Activated CD4-positive, alpha-beta T cell treated with anti-CD3 and anti-CD28 coated beads, Interleukin-2, Interleukin-4, amounts not matched to agents 100 ng/mL and 50 ng/mL, durations not matched to agents 16 hours and 8 hours (primary cell): ENCODE results near the gene PFKFB4.

Source experiments
- DNase-seq: peaks from one replicate; pipeline ENCODE4 v3.0.0-alpha.2; 2020; ENCODE audit warnings: low spot score

PFKFB4 gene

DNA sequence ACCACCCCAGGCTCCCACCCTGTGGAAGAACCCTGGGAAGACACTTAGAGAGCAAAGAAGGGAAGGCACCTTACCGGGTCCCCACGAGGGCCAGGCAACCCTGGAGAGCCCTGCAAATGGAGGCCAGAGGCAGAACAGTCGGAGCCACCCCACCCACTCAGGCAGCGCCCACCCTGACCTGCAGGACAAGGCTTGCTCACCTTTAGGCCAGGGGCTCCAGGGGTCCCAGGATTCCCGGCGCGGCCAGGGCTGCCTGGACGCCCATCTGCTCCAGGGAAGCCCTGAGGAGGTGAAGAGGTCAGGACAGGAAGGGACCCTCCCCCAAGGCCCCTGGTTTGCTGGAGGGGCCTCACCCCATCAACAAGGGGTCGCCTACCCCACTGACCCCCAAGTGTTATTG lies 28.2 kb upstream of the PFKFB4 start:
- DNase-seq = no peak

DNA sequence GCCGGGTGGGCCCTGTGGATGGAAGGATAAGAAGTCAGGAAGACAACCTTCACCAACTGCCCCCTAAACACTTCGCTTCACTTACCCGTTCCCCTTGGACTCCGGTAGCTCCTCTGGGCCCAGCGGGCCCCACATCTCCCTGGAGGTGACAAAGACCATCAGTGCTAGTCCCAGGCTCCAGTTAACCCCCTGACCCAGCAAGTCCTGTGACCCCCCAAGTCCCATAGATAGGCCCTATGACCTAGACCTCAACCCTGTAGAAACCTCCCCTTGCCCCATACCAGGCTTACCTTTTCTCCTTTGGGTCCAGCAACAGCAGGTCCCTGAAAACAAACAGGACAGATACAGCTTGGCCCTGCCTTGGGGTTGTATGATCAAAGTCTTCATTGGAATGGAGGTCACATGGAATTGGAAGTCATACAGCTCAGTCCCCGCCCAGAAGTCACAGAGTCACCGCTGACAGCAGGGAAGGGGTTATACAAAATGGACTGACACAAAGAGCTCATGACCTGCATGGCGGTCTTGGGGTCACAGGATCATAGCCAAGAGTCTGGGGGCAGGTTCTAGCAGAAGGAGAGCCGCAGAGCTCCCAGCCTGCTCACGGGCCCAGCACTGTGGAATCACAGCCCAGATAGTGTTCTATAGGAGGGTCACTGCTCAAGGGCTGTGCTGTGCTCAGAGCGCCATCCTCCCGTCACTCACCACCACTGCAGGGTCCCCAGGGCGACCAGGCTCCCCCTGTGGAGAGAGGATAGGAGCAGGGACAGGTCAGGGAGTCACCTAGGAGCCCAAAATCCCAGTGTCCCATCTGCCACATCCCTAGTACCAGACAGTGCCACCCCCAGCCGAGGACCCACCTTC lies 25.2 kb upstream of the PFKFB4 start:
- DNase-seq = no peak

DNA sequence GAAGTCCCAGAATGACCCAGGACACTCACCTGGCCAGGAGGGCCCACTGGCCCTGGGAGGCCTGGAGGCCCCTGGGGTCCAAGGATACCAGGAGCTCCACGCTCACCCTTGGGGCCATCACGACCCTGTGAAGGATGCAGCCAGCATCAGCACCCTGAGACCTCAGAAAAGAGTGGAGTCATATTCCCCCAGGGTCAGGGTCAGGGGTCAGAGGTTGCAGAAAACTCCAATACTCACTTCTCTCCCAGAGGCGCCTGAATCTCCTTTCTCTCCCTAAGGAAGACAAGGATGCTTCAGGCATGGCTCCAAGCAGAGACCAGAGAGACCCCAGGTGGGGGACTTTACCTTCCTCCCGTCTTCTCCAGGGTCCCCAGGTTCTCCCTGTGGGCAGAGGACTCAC lies 20.0 kb upstream of the PFKFB4 start:
- DNase-seq = no peak

DNA sequence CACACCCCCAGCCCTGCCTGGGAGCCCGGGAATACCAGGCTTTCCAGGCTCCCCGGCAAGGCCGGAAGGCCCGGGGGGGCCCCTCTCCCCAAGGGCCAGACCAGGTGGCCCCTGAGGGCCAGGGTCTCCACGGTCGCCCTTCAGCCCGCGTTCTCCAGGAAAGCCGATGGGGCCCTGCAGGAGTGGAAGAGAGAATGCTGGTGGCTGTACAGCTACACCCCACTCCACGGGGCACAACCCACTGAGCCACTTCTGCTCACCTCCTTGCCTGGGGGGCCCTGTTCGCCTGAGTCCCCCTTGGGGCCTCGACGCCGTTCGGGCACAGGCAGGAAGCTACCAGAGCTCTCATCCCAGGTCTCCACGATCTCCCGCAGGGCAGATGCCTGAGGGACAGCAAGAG lies 18.8 kb upstream of the PFKFB4 start:
- no peak for DNase-seq

DNA sequence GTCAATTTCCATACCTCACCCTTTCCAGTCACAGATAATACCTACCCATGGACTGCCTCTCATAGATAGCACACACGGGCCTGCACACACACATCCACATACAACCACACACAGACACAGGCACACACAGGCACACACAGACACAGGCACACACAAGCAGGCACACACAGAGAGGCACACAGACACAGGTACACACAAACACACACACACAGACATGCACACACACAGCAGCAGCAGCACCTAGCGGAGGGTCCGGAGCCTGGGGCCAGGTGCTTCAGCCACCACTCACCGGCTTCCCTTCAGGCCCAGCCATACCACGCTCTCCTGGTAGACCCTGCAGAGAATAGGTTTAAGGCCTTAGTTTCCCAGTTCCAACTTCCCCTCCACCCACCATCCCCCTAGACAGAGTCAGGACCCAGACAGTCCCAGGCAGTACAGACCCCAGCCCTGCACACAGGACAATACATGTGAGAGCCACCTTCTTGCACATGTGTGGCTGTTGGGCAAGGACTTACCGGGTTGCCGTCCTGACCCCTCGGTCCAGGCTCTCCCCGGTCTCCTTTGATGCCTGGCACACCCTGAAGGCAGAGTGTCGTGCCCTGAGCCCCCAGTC lies 17.5 kb upstream of the PFKFB4 start:
- no peak for DNase-seq

DNA sequence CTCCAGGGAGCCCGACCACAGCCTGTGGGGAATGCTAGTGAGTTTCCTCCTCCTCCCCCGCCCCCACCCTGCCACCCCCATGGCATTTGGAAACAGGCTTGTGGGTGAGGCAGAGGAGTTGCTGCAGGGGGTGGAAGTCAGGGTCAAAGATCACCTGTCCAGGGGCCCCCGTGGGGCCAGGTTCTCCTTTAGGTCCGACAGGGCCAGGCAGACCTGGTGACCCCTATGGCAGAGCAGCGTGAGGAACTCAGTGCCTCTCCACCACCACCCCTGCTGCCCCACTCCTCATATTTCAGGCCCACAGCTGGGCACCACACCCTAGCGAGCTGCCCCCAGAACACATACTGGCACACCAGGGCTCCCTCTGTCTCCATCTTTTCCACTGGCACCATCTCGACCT lies 15.9 kb upstream of the PFKFB4 start:
- no peak for DNase-seq

DNA sequence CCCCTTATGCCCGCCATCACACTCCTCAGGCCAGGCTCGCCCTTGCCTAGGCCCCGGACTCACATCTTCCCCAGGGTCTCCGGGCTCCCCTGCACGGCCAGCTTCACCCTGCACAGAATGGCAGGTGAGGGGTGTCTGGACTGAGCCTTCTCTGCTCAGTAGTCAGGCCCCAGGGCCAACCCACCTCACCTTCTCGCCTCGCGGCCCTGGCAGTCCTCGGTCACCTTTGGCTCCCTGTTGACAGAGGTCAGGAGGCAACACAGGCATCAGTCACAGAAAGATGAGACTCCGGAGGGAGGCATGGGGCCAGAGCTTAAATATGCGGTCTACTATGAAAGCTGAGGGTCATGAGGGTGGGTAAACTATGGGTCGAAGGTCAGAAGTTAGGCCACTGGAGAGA lies 15.3 kb upstream of the PFKFB4 start:
- DNase-seq = no peak

DNA sequence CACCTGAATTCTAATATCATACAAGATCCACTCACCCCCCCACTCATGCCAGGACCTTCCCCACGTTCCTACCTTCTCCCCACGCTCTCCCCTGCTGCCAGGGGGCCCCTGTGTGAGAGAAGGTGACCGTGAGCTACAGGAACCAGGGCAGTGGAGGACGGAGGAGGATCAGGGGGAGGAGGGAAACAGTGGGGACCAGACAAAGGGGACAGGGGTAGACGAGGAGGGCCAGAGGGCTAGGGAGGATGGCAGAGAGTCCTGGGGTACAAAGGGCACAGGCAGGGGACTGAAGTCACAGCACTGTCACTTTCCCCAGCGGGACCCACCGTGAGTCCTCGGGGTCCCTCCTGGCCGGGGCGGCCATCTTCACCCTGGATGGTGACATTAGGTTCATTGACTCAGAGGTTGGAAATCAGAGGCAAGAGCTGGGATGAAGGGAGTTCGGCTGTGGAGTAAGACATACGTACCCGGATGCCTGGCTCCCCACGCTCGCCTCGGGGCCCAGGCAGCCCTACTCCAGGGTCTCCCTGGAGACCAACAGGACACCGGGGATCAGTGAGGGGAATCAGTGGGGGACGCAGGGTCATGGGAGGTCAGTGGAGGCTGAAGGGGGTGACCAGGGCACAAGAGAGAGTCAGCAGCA lies 13.3 kb upstream of the PFKFB4 start:
- no peak for DNase-seq

DNA sequence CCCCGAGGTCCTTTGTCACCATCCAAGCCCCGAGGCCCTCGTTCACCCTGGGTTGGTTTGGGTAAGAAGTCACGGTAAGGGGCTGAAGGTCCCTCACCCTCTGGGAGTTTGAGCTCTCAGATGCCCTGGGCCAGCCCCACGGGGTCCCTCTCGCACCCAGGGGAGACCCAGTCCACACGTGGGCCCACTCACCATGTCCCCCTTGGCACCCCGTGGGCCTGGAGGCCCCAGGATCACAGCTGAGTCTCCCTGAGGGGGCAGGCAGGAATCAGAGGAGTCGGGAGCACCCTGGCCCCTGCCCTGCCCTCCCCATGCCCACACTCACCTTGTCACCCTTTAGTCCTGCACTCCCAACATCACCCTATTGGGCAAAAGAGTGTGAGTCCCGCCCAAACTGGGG lies 12.8 kb upstream of the PFKFB4 start:
- no peak for DNase-seq

DNA sequence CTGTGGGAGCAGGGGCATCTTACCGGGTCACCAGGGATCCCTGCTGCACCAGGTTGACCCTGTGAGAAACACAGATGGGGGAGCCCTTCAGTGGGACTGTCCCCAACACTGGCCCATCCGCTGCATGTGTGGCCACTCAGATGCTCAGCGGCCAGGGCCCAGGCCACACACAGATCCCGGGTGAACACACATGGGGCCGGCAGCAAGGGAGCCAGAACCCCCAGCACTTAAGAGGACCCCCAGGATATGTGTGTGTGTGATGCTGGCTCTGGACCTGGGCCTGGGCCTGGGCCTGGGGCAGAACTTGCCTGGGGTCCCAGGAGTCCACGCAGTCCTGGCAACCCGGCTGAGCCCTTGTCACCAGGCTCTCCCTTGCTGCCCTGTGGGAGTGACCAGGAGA lies 11.9 kb upstream of the PFKFB4 start:
- no peak for DNase-seq

DNA sequence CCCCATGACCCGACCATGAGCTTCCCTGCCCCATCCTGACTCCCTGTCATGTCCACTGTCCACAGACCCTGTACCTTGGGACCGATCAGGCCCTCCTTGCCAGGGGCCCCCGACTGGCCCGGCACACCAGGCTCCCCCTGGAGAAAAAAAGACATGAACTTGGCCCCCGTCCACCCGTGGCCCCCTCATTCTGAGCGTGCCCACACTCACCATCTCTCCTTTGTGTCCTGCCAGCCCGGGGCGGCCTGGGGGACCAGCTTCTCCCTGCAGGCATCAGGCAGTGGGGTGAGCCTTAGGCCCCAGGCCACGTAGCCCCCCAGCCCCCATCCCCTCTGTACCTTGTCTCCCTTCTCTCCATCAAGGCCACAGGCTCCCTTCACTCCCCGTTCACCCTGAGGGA lies 10.9 kb upstream of the PFKFB4 start:
- DNase-seq = no peak

DNA sequence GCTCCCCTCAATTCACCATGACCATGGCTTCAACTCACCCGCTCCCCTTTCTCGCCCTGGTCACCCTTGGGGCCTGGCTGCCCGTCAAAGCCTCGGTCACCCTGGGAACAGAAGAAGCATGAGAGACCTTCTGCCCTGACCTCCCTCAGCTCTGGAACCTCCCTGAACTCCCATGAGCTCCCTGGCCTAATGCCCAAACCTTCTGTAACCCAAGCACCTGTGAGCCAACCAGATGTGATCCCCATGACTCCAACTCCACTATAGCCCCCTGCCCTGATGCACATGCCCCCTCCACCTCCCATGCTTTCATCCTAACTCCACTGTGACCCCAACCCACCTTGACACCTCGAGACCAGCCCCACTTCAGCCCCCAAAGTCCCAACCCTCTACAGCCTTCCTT lies 10.5 kb upstream of the PFKFB4 start:
- no peak for DNase-seq

DNA sequence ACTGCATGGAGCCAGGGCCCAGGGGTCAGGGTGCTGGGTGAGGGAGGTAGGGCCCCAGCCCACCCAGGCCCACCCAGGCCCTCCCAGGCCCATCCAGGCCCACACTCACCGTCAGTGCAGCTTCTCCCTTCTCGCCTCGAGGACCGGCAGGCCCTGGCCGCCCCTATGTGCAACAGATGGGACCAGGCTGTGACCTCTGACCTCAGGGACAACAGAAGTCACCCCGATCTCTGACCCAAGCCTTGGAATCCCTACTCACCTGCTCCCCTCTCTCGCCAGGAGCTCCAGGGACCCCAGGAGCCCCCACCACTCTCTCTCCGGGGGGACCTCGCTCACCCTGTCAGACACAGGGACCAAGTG lies 9.8 kb upstream of the PFKFB4 start:
- DNase-seq = no peak

DNA sequence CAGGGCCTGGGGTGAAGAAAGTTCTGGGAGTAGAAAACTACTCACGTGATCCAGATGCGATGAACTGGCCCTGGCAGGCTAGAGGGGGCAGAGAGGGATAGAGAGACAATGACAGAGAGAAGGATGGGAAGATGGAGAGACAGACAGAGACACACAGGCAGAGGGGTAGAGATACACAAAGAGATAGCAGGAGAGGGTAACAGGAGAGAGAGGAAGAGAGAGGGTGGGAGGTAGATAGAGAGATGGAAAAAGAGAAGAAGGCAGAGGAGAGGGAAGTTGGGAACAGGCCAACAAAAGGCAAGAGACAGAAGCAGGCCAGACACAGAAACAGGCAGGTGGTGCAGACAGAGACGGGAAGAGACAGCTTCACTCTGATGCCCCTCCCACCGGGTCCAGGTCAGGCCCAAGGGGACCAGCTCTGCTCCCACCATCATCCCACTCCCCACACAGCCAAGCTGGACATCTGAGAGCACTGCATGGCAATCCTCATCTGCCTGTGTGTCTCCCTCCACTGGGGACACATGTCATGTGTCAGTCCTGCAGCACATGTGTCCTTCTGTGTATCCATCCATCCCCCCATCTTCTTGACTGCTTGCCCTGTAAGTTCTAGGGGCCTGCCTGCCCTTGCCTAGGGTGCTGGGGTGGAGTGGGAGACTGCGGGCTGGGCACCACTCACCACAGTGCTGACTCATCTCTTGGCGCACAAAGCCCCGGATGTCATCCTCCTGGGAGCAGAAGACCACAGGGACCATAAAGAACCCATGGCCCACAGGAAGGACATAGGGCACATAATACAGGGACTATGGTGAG lies 9.2 kb upstream of the PFKFB4 start:
- peak; percentile 24 for DNase-seq

DNA sequence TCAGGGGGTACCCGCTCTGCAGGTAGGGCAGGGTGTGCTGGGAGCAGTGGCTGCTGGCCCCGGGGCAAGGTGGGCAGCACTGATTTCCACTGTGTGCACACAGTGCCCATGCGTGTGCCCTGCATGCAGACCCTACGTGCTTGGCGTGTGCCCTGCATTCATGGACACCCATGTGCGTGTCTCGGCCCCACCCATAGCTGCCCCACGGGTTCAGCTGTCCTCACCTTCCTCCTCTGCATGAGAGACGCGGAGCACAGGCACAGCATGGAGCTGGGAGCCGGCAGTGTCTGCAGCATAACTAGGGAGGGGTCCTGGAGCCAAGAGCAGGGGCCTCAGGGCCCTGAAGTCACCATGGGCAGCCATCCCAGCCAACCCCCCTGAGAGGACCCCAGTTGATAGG lies 8.6 kb upstream of the PFKFB4 start:
- DNase-seq = no peak

DNA sequence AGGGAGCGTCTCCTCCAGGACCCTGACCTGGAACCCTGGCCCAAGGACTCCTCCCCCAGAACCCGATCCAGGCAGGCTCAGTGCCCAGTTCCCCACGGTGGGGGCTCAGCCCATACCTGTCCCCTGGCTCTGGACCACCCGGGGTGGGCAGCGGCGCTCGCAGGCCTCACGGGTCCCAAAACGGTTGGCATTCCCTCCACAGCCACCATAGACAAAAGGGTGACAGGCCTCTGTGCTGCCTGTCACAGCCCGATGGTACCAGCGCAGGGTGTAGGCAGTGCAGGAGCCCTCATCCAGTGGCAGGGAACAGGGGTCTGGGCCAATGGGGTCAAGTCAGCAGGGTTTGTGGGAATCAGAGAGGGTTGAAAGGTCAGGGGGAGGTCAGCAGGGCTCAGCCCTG lies 8.1 kb upstream of the PFKFB4 start:
- no peak for DNase-seq

DNA sequence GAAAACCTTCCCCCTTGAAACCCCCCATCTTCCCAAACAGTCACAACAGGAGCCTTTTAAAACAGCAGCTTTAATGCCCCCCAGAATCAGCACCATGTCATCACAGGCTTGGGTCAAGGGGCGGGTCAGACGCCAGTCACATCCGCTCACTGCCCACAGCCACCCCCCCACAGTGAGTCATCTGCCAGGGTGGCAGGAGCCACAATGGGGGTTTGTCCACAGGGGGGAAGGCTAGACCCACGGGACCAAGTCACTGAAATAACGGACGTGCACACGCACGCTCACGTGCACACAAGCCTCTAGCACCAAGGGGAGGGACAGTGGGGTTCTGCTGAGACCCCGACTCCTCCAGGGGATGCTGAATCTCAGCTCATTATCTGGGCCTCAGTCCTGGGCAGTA lies 7.4 kb upstream of the PFKFB4 start:
- DNase-seq = no peak

DNA sequence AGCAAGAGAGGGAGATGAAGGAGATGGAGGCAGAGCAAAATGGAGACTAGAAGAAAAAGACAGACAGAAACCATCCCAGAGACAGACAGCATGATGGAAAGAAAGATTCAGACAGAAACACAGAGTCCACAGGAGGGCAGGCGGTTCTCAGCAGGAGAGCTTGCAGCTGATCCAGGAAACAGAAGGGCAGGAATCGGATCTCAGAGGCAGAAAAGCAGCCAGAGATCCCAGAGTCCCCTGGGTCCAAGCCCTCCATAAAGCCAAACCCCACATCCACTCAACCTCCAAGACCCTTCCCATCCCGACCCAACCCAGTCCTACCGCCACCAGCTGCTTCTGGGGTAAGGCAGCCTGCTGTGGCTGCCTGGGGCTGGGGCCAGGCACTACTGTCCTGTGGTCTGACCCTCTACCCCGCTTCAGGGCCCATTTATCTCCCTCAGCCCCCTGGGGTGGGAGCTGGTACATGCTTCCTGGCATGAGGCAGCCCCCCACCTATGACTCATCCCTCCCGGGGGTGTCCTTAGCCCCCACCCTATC lies 6.8 kb upstream of the PFKFB4 start, which contains the start of gene UCN2:
UCN2 (minus strand) TSS at position 400 of the 537 bp plus-strand sequence. CDS start 657 bp downstream, outside the sequence.
- DNase-seq = no peak

DNA sequence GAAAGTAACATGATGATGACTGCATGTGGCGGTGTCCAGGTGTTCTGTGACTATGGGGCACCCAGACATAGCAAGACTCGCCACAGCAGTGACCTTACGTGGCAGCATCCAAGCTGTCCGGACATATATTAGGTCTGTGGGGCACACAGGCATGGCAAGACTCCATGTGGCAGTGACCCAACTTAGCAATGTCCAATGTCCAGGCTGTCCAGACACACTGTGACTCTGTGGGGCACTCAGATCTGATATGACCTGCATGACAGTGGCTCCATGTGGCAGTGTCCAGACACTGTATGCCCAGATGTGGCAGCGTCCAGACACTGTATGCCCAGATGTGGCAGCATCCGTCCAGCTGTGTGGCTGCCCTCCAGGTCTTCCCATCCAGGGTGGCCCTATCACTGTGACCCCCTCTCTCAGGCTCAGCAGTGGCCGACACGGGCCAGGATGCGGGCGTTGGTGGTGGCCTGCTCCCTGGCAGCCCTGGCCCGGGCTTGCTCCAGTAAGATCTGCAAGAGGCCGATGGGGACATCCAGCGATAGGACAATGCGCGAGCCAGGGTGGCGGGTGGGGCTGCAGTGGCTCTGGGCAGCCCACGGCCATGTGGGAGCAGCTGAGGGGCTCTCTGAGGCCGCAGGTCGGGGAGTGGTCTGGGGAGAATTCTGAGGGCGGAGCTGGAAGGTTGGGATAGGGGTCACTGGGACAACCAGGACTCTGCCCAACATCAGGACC lies 5.9 kb upstream of the PFKFB4 start:
- no peak for DNase-seq

DNA sequence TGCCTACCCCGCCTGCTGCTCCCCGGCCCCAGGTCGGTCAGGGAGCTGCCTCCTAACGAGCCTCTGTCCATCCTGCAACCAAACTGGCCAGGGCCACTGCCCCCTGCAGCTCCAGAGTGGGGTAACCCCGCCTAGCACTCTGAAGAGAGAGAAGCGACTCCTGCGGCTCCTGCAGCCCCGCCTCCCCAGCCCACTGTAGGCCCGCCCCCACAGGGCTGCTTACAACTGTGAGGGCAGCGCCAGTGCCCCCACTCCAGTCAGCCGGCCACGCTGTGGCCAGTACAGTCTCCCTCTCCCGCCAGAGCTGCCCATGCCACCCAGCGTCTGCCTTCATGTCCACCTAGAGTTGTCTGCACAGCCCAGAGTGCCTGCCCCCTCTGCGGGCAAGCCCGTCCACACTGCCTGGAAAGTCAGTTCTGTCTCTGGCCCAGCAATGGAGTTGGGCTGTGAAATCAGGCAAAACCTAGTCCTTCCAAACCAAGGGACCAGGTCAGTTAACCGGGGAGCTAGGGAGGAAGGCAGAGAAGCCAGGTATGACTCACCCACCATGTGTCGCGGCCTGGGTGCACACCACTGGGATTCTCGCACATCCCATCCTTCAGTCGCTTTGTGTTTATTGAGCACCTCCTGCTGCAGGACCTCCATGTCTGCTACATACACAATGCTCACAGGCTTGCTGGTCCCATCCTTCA lies 4.6 kb upstream of the PFKFB4 start:
- DNase-seq = no peak

DNA sequence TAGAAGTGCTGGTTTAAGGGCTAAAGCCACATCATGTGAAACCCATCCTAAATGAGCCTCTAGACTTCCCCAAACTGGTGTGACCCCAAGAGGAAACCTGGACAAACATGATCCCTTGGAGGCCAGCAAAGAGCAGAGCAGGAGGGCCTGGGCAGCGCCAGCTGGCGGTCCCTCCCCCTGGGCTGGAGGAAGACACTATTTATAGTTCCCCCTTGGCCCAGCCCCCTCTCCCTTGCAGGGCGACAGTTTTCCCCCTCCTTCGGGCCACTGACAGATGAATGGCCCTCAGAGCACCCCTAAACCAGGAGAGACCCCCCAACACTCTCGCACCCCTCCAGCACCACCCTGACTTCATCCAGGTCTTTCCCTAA lies 4.0 kb upstream of the PFKFB4 start:
- no peak for DNase-seq
